Thyroid gland (tissue), 4 donors: Measurements from ENCODE around the gene MYMX. TPM values are rescaled to one million over a fixed set of nuclear protein-coding genes. Genes with fewer than 3 reads are reported as not detected.

ENCODE experiments used
- DNase-seq, 2 donors: peaks; one replicate each; pipeline ENCODE4 v3.0.0-alpha.2; 2019
- H3K27ac ChIP-seq, 3 donors: fragments of 200-600 bp; sonication (generic); 1 replicate in 2 of 3; 2 replicates in 1 of 3; pipeline ENCODE4 v1.5.1; 2016 to 2019; ENCODE audit warnings: mild to moderate bottlenecking in 1 of 3, moderate library complexity in 1 of 3
- H3K27me3 ChIP-seq: fragments of 200-600 bp; sonication (generic); one replicate; pipeline ENCODE4 v1.5.1; 2019
- H3K36me3 ChIP-seq, 2 donors: fragments of 200-600 bp; sonication (generic); one replicate each; pipeline ENCODE4 v1.5.1; 2016 to 2019
- H3K4me1 ChIP-seq, 2 donors: fragments of 200-600 bp; sonication (generic); one replicate each; pipeline ENCODE4 v1.5.1; 2017 to 2019
- H3K4me3 ChIP-seq, 3 donors: fragments of 200-600 bp; sonication (generic); replicated peaks in 1 of 3; 1 replicate in 2 of 3; 2 replicates in 1 of 3; pipeline ENCODE4 v1.5.1; 2016; ENCODE audit warnings: mild to moderate bottlenecking in 1 of 3
- H3K9me3 ChIP-seq: fragments of 200-600 bp; sonication (generic); one replicate; pipeline ENCODE4 v1.5.1; 2017
- POLR2A ChIP-seq, 2 donors: fragments of 450-650 bp; IDR thresholded peaks; one replicate each; pipeline ENCODE4 v1.6.1; 2017; ENCODE audit warnings: antibody characterized with exemption in 2 of 2, mild to moderate bottlenecking in 2 of 2, moderate library complexity in 1 of 2
- WGBS, 2 donors: methylation state at CpG; one replicate each; pipeline ENCODE4 v1.1.5; 2017; 5-methylcytosine and 5-hydroxymethylcytosine counted together
- intact Hi-C: fragments of 100-400 bp; cut with DNase I; formaldehyde crosslinking; loops from one replicate; pipeline ENCODE4 v1.15.1; 2023
- total RNA-seq, 4 donors: library from RNA; depleted of rRNA; stranded (reverse); fragments of >200 nt; gene quantifications; one replicate each; pipeline ENCODE4 v1.2.3, GENCODE V29; 2016
- TF ChIP-seq, protein P1 (sequence below), 6 experiments: fragments of 200-600 bp in 3 of 6; fragments of 450-650 bp in 3 of 6; sonication (generic) in 3 of 6; IDR thresholded peaks; one replicate each; pipeline ENCODE4 v1.5.1; 2016 to 2019; ENCODE audit warnings: antibody characterized with exemption in 6 of 6, mild to moderate bottlenecking in 2 of 6, inconsistent platforms in 1 of 6, moderate library complexity in 1 of 6

MYMX gene
- total RNA-seq, 4 donors from 2014 or later: not detected

DNA sequence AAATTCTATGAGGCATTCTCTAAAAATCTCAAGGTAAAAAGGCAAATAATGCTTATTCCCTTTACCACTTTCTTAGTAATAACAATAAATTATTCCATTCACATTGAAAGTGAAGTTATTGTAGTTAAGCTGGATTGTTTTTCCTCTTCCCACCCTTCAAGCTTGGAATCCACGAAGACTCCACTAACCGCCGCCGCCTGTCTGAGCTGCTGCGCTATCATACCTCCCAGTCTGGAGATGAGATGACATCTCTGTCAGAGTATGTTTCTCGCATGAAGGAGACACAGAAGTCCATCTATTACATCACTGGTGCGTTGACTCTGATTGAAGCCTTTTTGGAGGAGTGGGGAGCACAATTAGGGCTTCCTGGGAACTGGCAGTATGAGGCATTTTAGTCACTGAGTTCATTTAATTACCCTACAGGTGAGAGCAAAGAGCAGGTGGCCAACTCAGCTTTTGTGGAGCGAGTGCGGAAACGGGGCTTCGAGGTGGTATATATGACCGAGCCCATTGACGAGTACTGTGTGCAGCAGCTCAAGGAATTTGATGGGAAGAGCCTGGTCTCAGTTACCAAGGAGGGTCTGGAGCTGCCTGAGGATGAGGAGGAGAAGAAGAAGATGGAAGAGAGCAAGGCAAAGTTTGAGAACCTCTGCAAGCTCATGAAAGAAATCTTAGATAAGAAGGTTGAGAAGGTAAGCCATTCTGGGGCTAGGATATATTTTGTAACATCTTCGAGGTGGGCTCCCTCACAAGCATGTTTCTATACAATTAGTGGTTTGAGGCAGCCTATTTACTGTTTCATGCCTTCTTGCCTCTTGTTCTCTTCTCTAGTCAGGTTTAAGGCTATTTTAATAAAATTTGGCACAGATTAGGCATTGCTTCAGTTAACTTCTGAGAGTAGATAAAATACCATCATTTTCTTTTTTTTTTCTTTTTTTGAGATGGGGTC is 35.1 kb downstream of the MYMX start:
- intact Hi-C loops: no loop called here
- Histone ChIP-seq H3K27ac (no peak overlapping the region), H3K36me3 (peaks cover 63 to 66% of the 10 kb centered on the region in 2 donors), H3K4me1 (peaks cover 13 to 27% of the 10 kb centered on the region in 2 donors), H3K27me3 (no peaks in the 10 kb centered on the region), H3K4me3 (no peak overlapping the region), H3K9me3 (no peaks in the 10 kb centered on the region)
- TF ChIP-seq, protein P1, sequence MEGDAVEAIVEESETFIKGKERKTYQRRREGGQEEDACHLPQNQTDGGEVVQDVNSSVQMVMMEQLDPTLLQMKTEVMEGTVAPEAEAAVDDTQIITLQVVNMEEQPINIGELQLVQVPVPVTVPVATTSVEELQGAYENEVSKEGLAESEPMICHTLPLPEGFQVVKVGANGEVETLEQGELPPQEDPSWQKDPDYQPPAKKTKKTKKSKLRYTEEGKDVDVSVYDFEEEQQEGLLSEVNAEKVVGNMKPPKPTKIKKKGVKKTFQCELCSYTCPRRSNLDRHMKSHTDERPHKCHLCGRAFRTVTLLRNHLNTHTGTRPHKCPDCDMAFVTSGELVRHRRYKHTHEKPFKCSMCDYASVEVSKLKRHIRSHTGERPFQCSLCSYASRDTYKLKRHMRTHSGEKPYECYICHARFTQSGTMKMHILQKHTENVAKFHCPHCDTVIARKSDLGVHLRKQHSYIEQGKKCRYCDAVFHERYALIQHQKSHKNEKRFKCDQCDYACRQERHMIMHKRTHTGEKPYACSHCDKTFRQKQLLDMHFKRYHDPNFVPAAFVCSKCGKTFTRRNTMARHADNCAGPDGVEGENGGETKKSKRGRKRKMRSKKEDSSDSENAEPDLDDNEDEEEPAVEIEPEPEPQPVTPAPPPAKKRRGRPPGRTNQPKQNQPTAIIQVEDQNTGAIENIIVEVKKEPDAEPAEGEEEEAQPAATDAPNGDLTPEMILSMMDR (IDR thresholded peaks at IDR 0.05): no peak
- TF ChIP-seq POLR2A (IDR thresholded peaks at IDR 0.05): no peak
- DNase-seq: no peak
- WGBS, 2 donors: 95% methylated on average over 14 of the region's 14 CpGs

DNA sequence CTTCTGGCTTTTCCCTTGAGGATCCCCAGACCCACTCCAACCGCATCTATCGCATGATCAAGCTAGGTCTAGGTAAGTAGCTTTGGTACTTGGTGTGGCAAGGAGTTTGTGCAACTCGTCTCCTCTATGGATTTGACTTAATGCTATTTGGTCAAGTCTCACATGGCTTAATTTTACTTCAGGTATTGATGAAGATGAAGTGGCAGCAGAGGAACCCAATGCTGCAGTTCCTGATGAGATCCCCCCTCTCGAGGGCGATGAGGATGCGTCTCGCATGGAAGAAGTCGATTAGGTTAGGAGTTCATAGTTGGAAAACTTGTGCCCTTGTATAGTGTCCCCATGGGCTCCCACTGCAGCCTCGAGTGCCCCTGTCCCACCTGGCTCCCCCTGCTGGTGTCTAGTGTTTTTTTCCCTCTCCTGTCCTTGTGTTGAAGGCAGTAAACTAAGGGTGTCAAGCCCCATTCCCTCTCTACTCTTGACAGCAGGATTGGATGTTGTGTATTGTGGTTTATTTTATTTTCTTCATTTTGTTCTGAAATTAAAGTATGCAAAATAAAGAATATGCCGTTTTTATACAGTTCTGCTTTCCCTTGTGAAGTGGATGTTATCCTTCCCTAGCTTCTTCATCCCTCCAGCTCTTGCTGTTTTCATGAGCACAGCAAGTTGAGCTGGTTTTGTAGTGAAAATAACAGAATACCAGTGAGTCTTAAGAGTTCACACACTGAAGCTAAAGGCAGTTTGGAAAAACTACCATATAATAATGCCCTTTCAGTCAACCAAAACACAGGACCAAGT is 36.8 kb downstream of the MYMX start:
- DNase-seq: peak in 1 of 2 donors; percentile 29
- H3K27me3 ChIP-seq: no peaks in the 10 kb centered on the region
- intact Hi-C loops: no loop called here
- peaks cover 63 to 66% of the 10 kb centered on the region in 2 donors for H3K36me3 ChIP-seq
- TF ChIP-seq, protein P1 (IDR thresholded peaks at IDR 0.05): peak in 1 of 6 experiments; percentile 35
- no peak for TF ChIP-seq POLR2A (IDR thresholded peaks at IDR 0.05)
- H3K4me1 ChIP-seq: peaks cover 7 to 29% of the 10 kb centered on the region in 2 donors
- 73 to 75% methylated on average over 10 of the region's 10 CpGs for WGBS, 2 donors
- no peak overlapping the region for H3K4me3 ChIP-seq
- H3K27ac ChIP-seq: no peak overlapping the region
- no peaks in the 10 kb centered on the region for H3K9me3 ChIP-seq

DNA sequence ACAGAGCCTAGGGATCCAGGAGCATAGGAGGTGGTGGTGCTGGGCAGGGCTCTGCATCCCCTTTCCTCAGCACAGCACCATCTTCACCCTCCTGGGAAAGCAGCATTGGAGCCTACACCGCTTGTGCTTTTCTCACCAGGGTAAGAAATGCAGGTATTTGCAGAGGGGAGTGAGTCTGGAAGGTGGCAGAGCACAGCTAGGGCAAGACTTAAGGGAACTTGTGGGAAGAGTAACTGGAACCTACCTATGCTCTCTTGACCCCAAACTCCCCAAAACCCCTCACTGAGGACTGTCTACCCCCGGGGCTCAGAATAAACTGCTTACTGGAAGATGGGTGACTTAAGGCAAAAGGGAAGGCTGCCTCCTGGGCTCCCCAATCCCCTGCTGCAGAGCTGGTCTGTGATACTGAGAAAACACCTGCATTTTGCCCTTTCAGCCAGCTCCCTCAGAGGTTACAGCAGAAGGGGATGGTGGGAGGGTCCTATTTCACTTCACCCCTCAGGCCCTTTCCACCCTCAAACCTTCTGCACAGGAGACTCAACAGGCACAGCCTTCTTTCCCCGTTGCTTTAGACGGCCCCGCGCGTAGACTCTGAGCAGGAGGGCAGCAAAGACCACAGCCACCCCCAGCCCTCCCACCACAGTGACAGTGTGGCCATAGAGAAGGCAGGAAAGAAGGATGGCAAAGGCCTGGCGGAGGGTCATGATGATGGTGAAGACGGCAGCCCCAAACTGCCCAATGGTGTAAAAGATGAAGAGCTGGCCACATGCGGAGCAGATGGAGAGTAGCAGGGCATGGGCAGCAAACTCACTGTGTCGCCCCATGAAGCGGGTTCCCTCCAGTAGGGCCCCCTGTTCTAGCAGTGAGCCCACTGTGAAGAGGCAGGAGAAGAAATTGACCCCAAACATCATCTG is 37.7 kb downstream of the MYMX start:
- TF ChIP-seq POLR2A (IDR thresholded peaks at IDR 0.05): no peak
- TF ChIP-seq, protein P1 (IDR thresholded peaks at IDR 0.05): no peak
- H3K9me3 ChIP-seq: no peaks in the 10 kb centered on the region
- H3K4me3 ChIP-seq: no peak overlapping the region
- no peak for DNase-seq
- WGBS, 2 donors: 82% methylated on average over 12 of the region's 12 CpGs
- no peaks in the 10 kb centered on the region for H3K27me3 ChIP-seq
- intact Hi-C loops: loop anchor here (5.0 kb wide), 1 partner anchor 82 kb away; no protein-coding TSS in a partner anchor
- H3K36me3 ChIP-seq: peaks cover 56 to 59% of the 10 kb centered on the region in 2 donors
- no peak overlapping the region for H3K27ac ChIP-seq
- peaks cover 5 to 19% of the 10 kb centered on the region in 2 donors for H3K4me1 ChIP-seq

DNA sequence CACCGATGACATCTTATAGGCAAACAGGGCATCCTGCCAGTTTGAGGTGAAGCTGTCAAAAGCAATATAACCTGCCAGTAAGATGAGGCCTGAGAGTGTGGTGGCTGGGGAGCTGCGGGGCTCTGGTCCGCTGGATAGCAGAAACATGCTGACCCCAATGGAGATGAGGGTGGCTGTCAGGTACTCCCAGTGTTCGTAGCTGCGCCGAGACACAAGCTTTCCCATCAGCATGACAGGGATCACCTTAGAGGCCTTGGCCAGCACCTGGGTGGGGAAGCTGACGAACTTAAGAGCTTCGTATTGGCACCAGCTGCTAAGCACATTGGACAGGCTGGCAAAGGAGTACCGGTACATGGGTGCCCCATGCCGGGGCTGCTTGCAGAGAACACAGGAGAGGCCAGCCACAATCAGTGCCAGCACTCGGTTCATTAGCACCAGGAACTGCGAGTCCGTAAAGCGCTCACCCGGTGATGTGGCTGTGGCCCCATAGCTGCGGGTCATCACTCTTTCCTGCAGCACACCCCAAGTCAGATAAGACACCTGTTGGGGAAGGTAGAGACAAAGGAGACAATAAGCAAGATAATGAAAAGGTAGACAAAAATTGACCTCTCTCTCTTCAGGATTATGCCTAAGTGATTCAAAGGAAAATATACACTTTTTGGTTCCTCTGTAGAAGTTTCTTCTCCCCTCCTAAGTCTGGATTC is 38.5 kb downstream of the MYMX start:
- intact Hi-C loops: loop anchor here (5.0 kb wide), 1 partner anchor 83 kb away; no protein-coding TSS in a partner anchor
- Histone ChIP-seq H3K4me3 (no peak overlapping the region), H3K27me3 (no peaks in the 10 kb centered on the region), H3K9me3 (no peaks in the 10 kb centered on the region), H3K4me1 (peaks cover 5 to 14% of the 10 kb centered on the region in 2 donors), H3K36me3 (peaks cover 48 to 56% of the 10 kb centered on the region in 2 donors), H3K27ac (no peak overlapping the region)
- TF ChIP-seq, protein P1 (IDR thresholded peaks at IDR 0.05): no peak
- TF ChIP-seq POLR2A (IDR thresholded peaks at IDR 0.05): no peak
- no peak for DNase-seq
- WGBS, 2 donors: 78 to 80% methylated on average over 11 to 13 of the region's 16 CpGs
